ENCODE measurements around the gene C10orf95. TPM values are rescaled to one million over a fixed set of nuclear protein-coding genes. Genes with fewer than 3 reads are reported as not detected.

C10orf95 gene
- total and polyA plus RNA-seq, 2 of the 13 experiments (the other 11 are each of a cell fraction or from before 2014, with no cell fraction given): 0.05 to 0.07 TPM

DNA sequence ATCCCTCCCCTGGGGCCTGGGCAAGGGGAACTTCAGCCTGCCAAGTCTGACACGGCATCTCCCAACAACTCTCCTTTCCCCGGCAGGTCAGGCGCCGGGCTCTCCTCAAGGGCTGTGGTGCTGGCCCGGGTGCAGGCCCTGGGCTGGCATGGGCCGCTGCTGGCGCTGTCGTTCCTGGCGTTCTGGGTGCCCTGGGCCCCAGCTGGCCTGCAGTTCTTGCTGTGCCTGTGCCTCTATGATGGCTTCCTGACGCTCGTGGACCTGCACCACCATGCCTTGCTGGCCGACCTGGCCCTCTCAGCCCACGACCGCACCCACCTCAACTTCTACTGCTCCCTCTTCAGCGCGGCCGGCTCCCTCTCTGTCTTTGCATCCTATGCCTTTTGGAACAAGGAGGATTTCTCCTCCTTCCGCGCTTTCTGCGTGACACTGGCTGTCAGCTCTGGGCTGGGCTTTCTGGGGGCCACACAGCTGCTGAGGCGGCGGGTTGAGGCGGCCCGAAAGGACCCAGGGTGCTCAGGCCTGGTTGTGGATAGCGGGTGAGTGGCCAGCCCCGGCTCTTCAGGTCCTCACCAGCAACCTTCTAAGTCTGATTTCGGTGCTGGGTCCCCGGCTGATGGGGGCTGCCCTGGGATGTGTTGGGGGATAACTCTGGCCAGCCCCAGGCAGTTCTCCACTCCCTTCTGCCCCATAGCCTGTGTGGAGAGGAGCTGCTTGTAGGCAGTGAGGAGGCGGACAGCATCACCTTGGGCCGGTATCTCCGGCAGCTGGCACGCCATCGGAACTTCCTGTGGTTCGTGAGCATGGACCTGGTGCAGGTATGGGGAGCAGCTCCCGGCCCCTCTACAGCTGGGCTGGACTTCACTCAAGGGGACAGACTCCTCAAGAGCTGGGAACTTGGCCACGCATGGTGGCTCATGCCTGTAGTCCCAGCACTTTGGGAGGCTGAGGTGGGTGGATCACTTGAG is 19.5 kb upstream of the C10orf95 start (continued):
- TF ChIP-seq, protein P1, sequence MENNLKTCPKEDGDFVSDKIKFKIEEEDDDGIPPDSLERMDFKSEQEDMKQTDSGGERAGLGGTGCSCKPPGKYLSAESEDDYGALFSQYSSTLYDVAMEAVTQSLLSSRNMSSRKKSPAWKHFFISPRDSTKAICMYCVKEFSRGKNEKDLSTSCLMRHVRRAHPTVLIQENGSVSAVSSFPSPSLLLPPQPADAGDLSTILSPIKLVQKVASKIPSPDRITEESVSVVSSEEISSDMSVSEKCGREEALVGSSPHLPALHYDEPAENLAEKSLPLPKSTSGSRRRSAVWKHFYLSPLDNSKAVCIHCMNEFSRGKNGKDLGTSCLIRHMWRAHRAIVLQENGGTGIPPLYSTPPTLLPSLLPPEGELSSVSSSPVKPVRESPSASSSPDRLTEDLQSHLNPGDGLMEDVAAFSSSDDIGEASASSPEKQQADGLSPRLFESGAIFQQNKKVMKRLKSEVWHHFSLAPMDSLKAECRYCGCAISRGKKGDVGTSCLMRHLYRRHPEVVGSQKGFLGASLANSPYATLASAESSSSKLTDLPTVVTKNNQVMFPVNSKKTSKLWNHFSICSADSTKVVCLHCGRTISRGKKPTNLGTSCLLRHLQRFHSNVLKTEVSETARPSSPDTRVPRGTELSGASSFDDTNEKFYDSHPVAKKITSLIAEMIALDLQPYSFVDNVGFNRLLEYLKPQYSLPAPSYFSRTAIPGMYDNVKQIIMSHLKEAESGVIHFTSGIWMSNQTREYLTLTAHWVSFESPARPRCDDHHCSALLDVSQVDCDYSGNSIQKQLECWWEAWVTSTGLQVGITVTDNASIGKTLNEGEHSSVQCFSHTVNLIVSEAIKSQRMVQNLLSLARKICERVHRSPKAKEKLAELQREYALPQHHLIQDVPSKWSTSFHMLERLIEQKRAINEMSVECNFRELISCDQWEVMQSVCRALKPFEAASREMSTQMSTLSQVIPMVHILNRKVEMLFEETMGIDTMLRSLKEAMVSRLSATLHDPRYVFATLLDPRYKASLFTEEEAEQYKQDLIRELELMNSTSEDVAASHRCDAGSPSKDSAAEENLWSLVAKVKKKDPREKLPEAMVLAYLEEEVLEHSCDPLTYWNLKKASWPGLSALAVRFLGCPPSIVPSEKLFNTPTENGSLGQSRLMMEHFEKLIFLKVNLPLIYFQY (CRISPR knock-in tag; IDR thresholded peaks at IDR 0.05; ENCODE audit: borderline replicate concordance): no peak

DNA sequence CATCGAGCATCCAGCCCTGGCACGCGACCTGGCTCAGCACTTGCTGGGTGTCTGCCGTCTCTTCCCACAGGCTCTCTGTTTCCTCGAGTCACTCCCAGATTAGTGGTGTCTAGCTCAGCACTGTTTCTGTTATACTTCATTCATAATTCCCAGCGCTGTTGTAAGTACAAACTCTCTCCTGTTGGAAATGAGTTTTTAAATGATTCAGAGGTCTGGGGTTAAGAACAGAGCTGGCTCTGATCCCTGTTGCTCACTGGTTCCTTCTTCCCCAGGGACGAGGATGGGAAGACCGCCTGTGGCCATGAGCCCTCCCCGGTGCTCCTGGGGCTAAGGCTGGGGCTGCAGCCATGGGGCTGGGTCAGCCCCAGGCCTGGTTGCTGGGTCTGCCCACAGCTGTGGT is 17.3 kb upstream of the C10orf95 start:
- Histone ChIP-seq H3K4me3 (replicated peaks in 1 of 3; ENCODE audit: insufficient read depth in 1 of 3, low read depth in 2 of 3, low read length in 3 of 3) (no peak overlapping the region), H2AFZ (ENCODE audit: low read length) (no peak overlapping the region), H3K36me3 (replicated peaks in 1 of 2; ENCODE audit: control insufficient read depth in 1 of 2, insufficient read depth in 2 of 2, low read length in 2 of 2) (no peaks in the 10 kb centered on the region), H3K27ac (ENCODE audit: extremely low read length, insufficient read depth, low read length) (no peak overlapping the region), H4K20me1 (ENCODE audit: insufficient read depth, low read length) (no peaks in the 10 kb centered on the region), H3K4me1 (ENCODE audit: insufficient read depth, low read length) (peaks cover 7% of the 10 kb centered on the region), H3K27me3 (ENCODE audit: control insufficient read depth in 1 of 2, insufficient read depth in 2 of 2, low read length in 2 of 2) (no peaks in the 10 kb centered on the region), H3K9me3 (ENCODE audit: low read length) (no peaks in the 10 kb centered on the region), H3K4me2 (ENCODE audit: low read depth, low read length) (no peak overlapping the region), H3K9ac (ENCODE audit: insufficient read depth, low read depth, low read length) (no peak overlapping the region), H3K79me2 (ENCODE audit: insufficient read depth, low read length) (no peaks in the 10 kb centered on the region)
- 95% methylated on average over 9 of the region's 9 CpGs for WGBS (ENCODE audit: low lambda C conversion rate)
- ChIA-PET CTCF (ENCODE audit: low intra/inter-chr PET ratio, low total read pairs) (no interaction called here), POLR2A (no interaction called here)
- in situ Hi-C loops (cut with HindIII; ENCODE audit: extremely low pct_ligation_motif_present, low pct_unique_long_range_greater_than_20kb): no loop called here
- ATAC-seq (no peak), FAIRE-seq (no peak), DNase-seq (ENCODE audit: low spot score) (no peak)
- no TSS peak for BruUV-seq (replicated peaks)
- intact Hi-C loops (cut with micrococcal nuclease; ENCODE audit: unreplicated experiment): no loop called here
- no peak for TF ChIP-seq GPN1 (CRISPR knock-in tag; IDR thresholded peaks at IDR 0.05; ENCODE audit: borderline replicate concordance)
- TF ChIP-seq, protein P2, sequence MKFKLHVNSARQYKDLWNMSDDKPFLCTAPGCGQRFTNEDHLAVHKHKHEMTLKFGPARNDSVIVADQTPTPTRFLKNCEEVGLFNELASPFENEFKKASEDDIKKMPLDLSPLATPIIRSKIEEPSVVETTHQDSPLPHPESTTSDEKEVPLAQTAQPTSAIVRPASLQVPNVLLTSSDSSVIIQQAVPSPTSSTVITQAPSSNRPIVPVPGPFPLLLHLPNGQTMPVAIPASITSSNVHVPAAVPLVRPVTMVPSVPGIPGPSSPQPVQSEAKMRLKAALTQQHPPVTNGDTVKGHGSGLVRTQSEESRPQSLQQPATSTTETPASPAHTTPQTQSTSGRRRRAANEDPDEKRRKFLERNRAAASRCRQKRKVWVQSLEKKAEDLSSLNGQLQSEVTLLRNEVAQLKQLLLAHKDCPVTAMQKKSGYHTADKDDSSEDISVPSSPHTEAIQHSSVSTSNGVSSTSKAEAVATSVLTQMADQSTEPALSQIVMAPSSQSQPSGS (CRISPR knock-in tag; IDR thresholded peaks at IDR 0.05): no peak
- TF ChIP-seq JDP2 (CRISPR knock-in tag; IDR thresholded peaks at IDR 0.05; ENCODE audit: borderline replicate concordance): no peak
- no peak for TF ChIP-seq ZNF160 (CRISPR knock-in tag; IDR thresholded peaks at IDR 0.05)
- no peak for TF ChIP-seq FLYWCH1 (CRISPR knock-in tag; IDR thresholded peaks at IDR 0.05)
- TF ChIP-seq NR3C1 (CRISPR knock-in tag; IDR thresholded peaks at IDR 0.05): no peak
- no peak for TF ChIP-seq ZFAT (CRISPR knock-in tag; conservative IDR thresholded peaks at IDR 0.05)
- no peak for TF ChIP-seq SMAD1 (CRISPR knock-in tag; IDR thresholded peaks at IDR 0.05; ENCODE audit: borderline replicate concordance, low read depth)
- TF ChIP-seq, protein P3, sequence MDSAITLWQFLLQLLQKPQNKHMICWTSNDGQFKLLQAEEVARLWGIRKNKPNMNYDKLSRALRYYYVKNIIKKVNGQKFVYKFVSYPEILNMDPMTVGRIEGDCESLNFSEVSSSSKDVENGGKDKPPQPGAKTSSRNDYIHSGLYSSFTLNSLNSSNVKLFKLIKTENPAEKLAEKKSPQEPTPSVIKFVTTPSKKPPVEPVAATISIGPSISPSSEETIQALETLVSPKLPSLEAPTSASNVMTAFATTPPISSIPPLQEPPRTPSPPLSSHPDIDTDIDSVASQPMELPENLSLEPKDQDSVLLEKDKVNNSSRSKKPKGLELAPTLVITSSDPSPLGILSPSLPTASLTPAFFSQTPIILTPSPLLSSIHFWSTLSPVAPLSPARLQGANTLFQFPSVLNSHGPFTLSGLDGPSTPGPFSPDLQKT (CRISPR knock-in tag; IDR thresholded peaks at IDR 0.05; ENCODE audit: borderline replicate concordance): no peak
- no peak for TF ChIP-seq KDM2A (CRISPR knock-in tag; IDR thresholded peaks at IDR 0.05; ENCODE audit: borderline replicate concordance, low read depth)
- no peak for TF ChIP-seq ZNF724P (CRISPR knock-in tag; IDR thresholded peaks at IDR 0.05; ENCODE audit: borderline replicate concordance)
- TF ChIP-seq ZBTB8A (CRISPR knock-in tag; IDR thresholded peaks at IDR 0.05; ENCODE audit: borderline replicate concordance, low read depth): no peak
- no peak for TF ChIP-seq PRMT3 (CRISPR knock-in tag; IDR thresholded peaks at IDR 0.05; ENCODE audit: borderline replicate concordance, low read depth)
- no peak for TF ChIP-seq KDM5A (IDR thresholded peaks at IDR 0.05; ENCODE audit: borderline replicate concordance, low read length)
